NCI-H69 (cell line): Measurements from ENCODE around the gene MOGAT1.
A peak's percentile ranks its signal among the peaks of the same experiment; 100 is the strongest.
"Not testable (repeated sequence)": the region's sequence is repeated elsewhere in the genome, so short reads cannot be mapped to it uniquely, and the experiment has no call there.

Experiments
- DNase-seq: peaks from one replicate; lab custom pipeline; 2025; lab: John Stamatoyannopoulos, UW

The MOGAT1 gene

DNA sequence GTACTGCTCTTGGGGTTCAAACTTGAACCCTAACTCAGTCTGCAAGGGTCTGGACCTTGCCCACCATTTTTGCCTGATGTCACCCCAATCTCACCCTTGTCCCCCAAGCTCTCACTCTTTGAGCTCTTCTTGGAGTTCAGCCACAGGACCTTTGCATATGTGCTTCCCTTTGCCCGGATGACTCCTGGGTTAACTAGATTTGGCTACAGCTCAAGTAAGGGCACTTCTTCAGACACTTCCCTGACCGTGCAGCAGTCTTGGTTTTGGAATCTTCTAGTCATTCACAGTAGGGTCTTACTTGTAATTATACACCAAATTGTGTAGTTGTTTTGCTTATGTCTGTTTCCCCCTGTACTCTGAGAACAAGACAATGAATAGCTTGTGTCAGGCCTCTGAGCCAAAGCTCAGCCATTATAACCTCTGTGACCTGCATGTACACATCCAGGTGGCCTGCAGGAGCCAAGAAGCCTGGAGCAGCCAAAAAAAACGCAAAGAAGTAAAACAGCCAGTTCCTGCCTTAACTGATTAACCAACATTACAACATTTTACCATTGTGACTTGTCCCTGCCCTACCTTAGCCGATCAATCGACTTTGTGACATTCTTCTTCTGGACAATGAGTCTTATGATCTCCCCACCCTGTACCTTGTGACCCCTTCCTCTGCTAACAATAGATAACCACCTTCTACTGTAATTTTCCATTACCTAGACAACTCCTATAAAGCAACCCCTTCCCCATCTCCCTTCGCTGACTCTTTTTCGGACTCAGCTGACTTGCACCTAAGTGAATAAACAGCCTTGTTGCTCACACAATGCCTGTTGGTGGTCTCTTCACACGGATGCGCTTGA lies 1.0 kb upstream of the MOGAT1 start:
- DNase-seq, result no peak

DNA sequence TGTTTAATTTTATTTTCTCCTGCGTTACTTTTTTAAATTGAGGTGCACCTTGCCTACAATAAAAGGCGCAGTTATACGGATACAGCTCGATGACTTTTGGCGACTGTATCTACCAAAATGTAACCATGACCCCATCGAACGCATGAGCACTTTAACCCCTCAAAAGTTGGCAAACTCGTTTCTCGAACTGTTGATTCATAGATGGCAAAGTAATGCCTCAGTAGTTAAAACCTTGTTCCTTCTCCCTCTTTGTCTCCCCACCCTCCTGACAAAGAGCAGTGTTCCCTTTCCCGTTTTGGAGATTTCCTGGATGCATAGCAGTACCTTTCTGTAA lies 577 bp downstream of the MOGAT1 start:
- no peak for DNase-seq

DNA sequence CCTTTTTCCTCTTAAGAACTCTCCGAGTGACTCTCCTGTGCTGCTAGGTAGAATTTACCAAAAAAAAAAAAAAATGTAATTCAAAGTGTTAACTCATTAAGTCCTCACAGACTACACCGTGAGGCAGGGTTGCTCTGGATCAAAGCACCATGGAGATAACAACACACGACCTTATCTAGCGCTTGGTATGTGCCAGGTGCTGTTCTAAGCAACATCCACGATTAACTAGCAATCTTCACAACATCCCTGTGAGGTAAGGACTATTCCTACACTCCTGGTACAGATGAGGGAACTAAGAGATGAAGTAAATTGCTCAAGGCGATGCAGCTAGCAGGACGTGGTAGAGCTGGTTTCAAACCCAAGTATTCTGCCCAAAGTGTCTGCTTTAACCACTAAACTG lies 1.8 kb downstream of the MOGAT1 start:
- DNase-seq, result no peak

DNA sequence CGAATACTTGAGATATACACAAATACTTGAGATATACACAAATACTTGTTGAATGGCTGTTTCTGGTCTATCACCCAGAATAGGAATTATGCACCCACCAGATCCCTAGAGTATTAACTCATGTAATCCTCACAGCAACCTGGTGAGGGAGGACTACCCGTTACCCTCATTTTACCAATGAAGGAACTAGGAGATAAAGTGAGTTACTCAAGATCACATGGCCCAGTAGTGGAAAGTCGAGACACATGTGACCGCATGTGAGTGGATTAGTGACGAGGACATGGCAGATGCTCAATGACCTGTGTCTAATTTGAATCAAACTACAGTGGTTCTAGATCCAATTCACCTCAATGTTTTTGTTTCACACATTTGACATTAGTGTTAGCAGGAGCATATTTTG lies 2.4 kb downstream of the MOGAT1 start:
- DNase-seq, result no peak

DNA sequence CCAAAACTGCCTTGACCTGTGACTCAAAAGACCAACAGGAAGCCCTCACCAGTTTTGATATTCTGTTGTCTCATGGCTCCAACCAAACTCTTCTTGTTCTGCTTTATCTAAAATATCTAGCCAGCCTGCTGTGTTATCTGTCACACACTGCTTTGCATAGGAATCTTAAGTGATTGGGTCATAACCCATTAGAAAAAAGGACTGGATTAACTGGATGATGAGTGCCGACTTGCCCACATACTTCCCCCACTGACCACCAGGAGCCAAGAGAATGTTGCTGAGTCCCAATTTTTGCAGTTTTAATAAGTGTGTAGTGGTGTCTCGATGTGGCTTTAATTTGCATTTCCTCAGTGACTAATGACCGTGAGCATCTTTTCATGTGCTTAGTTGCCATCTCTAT lies 6.5 kb downstream of the MOGAT1 start:
- DNase-seq, result no peak

DNA sequence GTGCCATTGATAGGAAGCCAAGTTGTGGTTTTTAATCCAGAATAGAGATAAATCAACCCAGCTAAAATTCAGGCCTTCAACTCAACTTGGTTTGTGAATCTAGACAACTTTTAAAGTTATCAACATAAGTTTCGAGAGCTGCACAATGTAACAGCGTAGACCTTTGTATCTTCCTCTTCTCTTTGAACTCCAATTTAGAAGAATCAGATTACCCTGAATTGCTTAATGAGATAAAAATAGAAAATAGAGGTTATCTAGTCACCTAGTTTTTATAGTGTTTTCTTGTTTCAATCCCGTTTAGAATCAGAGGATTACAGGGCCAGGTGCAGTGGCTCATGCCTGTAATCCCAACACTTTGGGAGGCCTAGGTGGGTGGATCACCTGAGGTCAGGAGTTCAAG lies 12.3 kb downstream of the MOGAT1 start:
- DNase-seq, result no peak

DNA sequence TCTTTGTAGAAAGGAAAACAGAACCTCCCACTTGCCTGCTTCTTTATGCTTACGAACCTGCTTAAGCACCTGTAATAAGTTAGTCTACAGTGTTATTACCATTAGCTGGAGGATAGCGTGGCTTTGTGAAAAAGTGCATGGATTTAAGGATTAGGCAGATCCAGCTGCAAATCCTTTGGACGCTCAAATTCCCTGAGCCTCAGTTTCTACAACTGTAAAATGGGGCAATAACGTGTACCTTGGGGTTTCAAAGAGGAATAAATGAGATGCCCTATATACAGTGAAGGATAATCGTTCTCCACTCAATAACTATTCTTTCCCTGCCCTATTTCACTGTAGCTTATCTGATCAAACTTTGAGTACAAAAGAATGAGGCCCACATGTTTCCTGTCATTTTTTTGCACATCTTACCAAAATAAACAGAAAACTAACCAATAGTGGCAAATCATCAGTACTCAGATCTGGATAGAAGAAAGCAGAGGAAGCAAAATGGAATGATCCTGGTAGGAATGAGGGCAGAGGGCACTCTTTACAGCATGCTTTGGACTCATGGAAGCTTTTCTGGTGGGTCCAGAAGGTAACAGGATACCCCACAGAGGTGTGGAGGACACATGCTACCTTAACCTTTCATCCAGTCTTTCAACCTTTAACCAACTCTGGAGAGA lies 14.8 kb downstream of the MOGAT1 start:
- DNase-seq, result no peak

DNA sequence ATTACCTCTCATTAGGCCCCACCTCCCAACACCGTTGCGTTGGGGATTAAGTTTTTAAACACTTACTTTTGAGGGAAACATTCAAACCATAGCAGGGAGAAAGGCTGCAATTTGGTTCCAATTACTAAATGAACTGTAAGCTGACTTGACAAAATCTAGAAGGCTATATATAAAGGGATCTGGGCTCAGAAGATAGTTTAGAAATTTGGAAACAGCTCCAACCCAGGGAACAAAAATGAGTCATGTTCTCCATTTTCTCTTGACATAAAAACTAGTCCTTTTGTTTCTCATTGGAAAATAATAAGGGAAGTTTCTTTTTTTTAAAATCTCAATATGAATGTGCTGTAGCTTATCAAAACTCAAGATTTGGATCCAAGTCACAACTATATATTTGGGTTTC lies 17.5 kb downstream of the MOGAT1 start:
- DNase-seq, result no peak

DNA sequence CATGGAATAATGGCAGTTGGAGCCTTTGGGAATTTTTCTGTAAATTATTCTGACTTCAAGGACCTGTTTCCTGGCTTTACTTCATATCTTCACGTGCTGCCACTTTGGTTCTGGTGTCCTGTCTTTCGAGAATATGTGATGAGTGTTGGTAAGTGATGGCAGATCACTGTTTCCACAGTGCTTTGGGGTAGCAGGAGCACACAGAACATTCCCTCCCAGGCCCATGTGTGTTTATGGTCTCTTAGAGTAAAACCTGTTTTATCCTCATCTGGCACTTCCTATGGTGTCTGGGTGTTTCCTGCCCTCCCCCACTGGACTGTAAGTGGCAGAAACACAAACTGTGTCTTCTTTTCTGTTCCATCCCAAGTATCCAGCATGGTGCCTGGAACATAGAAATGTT lies 17.9 kb downstream of the MOGAT1 start:
- DNase-seq, result no peak

DNA sequence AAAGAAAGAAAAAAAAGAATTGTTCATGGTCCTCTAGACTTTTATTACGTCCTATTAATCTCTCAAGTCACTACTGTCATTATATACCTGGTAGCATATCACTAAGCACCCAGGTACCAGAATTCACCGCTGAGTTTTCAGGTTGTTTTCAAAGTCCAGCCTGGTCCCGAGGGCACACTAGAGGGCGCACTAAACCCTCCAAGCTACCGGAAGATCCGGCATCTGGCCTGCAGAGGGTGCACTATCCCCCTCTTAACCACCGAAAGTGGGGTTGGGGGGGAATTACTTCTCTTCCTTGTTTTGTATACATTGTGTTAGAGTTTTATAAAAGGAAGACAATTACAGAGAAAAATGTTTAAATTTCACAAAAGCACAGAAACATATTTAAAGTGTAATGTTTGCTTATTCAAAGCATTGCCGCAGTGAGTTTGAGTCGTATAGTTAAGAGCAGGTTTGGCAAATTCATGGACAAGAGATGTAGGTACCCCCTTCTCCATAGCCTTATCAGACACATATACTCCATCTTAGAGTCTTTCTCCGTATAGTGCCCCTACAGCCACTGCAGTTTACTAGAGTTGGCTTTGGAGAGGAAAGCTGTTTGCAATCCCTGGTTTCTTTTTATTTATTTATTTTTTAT lies 19.2 kb downstream of the MOGAT1 start:
- peak; percentile 78 for DNase-seq

DNA sequence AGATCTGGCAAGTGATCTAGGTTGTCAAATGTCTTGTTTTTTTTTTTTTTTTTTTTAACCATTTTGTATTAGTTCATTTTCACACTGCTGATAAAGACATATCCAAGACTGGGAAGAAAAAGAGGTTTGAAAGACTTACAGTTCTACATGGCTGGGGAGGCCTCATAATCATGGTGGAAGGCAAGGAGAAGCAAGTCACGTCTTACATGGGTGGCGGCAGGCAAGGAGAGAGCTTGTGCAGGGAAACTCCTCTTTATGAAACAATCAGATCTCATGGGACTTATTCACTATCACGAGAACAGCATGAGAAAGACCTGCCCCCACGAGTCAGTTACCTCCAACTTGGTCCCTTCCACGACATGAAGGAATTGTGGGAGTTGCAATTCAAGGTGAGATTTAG lies 22.0 kb downstream of the MOGAT1 start:
- not testable (repeated sequence) for DNase-seq

DNA sequence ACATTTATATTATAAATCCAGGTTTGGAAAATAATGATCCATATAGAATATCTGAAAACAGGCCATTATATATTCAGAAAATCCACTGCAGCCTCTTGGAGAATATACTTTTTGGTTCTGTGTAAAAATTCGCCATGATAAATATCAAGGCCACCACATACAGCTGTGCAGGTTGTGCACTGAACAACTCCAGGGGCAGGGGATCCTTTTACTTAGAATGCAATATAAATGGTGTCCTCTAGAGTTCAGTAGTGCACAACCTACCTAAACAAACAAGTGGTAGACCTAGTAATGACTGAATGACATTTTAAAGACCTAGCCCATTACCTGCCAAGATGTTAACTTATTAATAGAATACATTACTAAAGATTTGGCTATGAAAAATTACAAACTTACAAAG lies 22.4 kb downstream of the MOGAT1 start:
- peak; percentile 33 for DNase-seq

DNA sequence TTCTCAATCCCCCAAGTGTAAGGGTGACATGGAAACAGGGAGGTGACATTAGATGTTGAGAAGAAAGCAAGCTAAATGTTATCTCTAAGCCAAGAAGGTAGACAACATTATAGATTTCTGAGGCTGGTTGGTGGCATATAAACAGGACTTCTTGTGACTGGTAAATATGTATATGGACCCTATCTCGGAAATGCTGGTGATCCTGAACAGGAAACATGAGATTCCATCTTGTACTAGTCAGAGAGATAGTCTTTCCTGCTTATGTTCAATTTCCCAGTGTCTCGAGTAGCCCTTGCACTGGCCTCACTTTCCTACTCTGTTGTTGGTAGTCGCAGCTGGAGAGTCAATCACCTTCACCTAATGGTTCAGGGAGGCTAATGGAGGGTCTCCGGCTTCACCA lies 26.8 kb downstream of the MOGAT1 start:
- no peak for DNase-seq

DNA sequence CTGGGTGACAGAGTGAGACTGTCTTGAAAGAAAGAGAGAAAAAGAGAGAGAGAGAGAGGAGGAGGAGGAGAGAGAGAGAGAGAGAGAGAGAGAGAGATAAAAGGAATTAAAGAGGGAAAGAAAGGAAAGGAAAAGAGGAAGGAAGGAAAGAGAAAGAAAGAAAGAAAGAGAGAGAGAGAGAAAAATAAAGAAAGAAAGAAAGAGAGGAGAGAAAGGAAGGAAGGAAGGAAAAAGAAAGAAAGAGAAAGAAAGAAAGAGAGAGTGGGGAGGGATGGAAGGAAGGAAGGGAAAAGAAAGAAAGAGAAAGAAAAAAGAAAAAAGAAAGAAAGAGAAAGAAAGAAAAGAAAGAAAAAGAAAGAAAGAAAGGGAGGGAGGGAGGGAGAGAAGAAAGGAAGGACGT lies 29.8 kb downstream of the MOGAT1 start:
- no peak for DNase-seq

DNA sequence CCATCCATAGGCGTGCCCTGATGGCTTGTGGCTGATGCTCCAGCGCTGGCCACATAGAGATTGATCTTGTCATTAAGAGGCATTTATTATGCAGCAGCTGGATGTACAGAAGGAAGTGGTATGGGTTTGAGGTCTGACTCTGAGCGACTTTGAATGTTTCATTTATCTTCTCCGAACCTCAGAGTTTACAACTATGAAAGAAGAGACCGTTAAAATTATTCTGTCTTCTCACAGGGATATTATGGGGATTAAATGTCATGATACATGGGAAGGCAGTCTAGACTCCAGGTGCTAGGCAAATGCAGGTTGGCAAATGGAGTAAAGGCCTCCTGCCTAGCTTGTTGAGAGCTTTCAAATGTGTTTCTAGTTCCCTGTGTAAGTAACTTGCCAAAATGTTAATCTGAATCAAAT lies 30.3 kb downstream of the MOGAT1 start:
- peak; percentile 2 for DNase-seq

DNA sequence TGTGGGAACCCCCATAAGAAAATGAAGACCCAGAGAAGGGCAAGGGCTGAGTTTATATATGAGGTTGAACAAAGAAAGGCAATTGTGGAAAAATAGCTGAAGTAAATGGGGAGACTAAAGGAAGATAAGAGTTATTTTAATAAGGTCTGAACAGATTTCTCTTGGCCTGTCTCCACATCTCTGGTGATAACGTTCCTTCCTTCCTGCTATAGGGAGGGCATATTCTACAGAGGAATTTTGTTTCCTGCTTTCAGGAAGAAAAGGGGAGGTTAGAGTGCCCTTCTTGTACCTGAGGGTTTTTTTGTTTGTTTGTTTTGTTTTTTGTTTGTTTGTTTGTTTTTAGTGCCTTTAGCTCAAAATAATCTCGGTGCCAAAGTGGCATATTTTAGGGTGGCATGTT lies 31.6 kb downstream of the MOGAT1 start:
- DNase-seq, result no peak

DNA sequence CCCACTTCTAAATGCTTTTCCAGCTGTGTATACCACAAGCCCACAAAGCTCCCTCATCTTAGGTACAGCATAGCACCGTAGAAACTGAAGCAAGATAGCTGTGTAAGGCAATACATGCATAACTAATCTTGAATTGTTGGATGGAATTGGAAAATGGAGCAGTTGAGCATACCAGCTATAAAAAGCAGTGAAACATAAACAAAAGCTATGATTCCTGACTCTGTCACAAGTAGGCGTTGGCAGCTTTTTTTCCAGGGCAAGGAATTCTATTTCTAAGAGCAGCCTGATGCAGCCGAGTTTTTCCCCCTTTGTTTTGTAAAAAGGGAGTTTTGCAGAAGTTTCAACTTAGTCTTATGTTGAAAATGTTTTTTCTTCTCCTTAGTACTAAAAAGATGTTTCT lies 32.4 kb downstream of the MOGAT1 start:
- DNase-seq, result no peak

DNA sequence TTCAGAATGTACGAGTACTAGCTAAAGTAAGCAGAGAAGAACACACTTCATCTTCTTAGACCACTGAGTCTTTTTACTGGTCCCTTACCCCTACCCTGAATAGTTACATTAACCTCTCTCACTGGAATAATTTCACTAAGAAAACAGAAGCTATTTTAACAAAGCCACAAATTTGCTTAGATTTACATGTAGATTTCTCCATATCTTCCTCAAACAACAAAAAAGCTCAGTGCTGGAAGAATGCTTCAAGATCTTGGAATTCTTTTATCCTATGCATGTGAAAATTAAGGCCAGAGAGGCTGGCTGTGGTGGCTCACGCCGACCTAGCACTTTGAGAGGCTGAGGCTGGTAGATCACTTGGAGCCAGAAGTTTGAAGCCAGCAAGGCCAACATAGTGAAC lies 35.2 kb downstream of the MOGAT1 start:
- no peak for DNase-seq

DNA sequence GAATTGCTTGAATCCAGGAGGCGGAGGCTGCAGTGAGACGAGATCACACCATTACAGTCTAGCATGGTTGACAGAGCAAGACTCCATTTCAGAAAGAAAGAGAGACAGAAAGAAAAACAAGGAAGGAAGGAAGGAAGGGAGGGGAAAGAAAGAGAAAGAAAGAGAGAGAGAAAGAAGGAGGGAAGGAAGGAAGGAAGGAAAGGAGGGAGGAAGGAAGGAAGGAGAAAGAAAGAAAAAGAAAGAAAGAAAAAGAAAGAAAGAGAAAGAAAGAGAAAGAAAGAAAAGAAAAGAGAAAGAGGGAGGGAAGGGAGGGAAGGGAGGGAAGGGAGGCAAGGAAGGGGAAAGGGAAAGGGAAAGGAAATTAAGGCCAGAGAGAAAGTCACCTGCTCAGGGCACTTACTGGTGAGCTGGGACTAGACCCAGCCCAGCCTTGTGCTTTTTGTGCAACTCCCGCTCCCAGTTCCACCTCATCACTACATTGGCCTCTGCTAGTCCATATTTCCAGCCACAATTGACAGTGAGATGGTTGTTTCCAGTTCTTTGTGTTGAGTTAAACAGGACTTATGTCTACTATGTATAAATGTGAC lies 35.7 kb downstream of the MOGAT1 start:
- DNase-seq, result no peak

DNA sequence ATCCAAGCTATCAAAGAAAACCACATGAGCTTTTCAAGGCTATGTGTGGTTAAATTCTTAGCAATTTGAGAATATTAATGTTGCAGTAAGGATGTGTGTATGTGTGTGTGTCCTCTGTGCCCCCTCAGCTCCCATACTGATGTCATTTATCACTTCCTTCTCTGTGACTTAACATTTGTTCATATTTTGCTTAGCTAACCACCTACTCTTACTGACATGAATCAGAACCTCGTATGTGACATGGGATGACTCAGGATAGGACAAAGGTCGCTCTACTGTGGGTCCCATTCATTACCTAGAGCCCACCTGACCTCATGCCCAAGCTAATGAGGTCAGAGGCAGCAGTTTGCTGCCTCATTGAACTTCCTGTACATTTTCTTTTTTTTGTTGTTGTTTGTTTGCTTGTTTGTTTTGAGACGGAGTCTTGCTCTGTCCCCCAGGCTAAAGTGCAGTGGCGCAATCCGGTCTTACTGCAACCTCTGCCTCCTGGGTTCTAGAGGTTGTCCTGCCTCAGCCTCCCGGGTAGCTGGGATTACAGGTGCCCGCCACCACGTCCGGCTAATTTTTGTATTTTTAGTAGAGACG lies 36.3 kb downstream of the MOGAT1 start:
- DNase-seq, result no peak

DNA sequence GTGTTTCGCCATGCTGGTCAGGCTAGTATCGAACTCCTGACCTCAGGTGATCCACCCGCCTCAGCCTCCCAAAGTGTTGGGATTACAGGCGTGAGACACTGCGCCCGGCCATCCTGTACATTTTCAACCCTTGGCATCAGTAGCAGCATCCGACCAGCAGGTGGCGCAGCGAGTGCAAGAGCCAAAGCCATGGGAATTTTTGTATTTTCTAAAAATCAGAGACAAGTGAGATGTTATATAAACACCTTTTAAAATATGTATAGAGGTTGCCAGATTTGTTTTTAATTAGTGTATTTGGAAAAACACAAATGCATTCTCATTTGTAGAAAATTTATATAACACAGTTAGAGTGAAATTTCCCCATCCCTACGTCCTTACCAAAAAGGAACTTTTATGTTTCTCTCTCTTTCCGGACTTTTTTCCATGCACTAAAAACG lies 36.8 kb downstream of the MOGAT1 start:
- DNase-seq, result peak; percentile 61

DNA sequence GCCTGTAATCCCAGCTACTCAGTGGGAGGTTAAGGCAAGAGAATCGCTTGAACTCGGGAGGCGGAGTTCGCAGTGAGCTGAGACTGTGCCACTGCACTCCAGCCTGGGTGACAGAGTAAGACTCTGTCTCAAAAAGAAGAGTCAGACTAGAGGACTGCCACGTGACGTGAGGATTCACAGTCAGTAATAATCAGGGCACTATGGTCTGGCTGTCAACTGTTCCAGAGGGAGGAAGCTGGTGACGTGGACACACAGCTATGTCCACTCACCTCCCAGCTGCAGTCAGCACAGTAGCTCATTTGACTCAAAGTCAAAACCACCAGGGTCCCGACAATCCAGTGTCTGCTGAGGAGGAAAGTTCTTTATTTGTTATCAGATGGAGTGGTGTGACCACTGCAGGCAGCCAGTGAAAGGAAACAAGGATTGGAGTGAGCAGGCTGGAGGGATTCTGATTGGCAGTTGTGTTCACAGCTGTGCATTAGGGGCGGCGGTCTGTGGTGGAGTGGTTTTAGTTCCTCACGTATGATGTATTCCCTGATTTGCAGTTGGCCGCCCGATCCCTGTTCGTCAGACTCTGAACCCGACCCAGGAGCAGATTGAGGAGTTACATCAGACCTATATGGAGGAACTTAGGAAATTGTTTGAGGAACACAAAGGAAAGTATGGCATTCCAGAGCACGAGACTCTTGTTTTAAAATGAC lies 37.9 kb downstream of the MOGAT1 start:
- peak; percentile 84 for DNase-seq
